MM.1S (cell line): ENCODE measurements around the gene SH3BP4.

Experiments used
- EZH2phosphoT487 ChIP-seq: fragments of 300-600 bp; sonication (generic); IDR thresholded peaks from 2 replicates; pipeline ENCODE4 v1.6.1; 2018; ENCODE audit warnings: antibody characterized with exemption, low read length
- TF ChIP-seq, protein P1 (sequence below): fragments of 300-600 bp; sonication (generic); IDR thresholded peaks from 2 replicates; pipeline ENCODE4 v1.5.1; 2016; ENCODE audit warnings: antibody characterized with exemption, low read length, mixed read lengths

DNA sequence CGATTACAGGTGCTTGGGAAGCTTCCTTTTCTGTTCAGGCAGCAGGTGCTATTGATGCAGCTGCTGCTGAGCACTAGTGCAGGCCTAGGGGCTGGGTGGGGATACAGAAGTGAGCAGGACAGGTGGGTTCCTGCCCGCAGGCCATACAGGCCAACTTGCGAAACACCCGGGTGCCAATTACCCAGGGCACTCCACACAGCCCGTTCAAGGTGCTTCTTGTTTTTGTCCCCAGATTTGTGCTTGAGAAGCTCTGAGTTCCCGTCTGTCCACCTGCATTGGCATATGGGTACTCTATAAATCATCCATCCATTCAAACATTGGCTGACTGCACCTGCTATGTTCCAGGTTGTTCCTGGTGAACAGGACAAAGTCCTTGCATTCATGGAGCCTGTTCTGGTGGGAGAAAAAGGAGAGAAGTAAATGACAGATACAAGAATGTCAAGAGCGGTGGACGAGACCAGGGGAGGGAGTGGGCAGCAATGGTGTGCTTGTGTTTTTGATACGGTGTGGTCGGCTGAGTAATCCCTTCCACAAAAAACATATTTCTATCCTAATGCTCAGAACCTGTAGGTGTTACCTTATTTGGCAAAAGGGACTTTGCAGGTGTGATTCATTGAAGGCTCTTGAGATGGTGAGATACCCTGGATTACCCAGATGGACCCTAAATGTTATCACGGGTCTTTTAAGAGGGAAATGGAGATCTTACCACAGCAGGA, 31.4 kb downstream of the SH3BP4 start:
- TF ChIP-seq, protein P1, sequence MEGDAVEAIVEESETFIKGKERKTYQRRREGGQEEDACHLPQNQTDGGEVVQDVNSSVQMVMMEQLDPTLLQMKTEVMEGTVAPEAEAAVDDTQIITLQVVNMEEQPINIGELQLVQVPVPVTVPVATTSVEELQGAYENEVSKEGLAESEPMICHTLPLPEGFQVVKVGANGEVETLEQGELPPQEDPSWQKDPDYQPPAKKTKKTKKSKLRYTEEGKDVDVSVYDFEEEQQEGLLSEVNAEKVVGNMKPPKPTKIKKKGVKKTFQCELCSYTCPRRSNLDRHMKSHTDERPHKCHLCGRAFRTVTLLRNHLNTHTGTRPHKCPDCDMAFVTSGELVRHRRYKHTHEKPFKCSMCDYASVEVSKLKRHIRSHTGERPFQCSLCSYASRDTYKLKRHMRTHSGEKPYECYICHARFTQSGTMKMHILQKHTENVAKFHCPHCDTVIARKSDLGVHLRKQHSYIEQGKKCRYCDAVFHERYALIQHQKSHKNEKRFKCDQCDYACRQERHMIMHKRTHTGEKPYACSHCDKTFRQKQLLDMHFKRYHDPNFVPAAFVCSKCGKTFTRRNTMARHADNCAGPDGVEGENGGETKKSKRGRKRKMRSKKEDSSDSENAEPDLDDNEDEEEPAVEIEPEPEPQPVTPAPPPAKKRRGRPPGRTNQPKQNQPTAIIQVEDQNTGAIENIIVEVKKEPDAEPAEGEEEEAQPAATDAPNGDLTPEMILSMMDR, result no peak
- no peak for TF ChIP-seq EZH2phosphoT487
